ENCODE results near the gene GPAT3.

GPAT3 gene

DNA sequence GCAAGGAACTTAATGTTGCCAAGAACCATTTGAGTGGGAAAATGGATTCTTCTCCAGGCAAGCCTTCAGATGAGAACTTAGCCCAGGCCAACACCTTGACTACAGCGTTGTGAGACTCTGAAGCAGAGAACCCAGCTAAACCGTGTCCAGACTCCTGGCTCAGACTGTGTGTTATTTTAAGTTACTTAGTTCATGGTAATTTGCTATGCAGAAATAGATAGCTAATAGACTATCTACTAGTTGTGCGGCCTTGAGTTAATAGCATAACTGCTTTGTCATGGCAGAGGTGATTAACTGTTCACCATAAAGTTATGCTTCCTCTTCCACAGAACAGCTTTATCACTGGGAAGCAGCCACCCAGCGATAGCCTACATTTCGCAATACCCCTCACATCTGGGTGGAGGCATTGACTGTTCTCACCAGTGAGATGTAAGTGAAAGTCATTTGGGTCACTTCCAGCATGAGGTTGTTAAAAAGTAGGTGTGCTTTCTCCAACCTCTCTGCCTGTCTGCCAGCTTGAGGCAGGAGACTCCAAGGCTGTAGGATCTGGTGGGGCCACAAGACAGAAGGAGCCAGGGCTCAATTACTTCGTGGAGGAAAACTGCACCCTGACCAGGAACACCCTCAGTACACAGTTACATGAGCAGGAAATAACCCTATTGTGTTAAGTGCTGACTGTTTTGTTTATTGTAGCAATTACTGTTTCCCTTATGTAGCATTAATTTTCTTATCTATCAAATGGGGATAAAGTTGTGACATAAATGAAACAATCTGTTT is 94.2 kb downstream of the GPAT3 start:
- H3K4me3 ChIP-seq (ENCODE audit: low read depth, low read length), result no peak overlapping the region
- H3K4me1 ChIP-seq (ENCODE audit: control insufficient read depth, insufficient read depth, low read length), result no peaks in the 10 kb centered on the region
- no peaks in the 10 kb centered on the region for H3K27me3 ChIP-seq (ENCODE audit: control insufficient read depth, insufficient read depth, low read length)
- H3K9ac ChIP-seq (ENCODE audit: low read depth, low read length), result no peak overlapping the region
- no peaks in the 10 kb centered on the region for H3K9me3 ChIP-seq (ENCODE audit: control insufficient read depth, insufficient read depth, low read length)
- no peaks in the 10 kb centered on the region for H3K36me3 ChIP-seq (ENCODE audit: control insufficient read depth, insufficient read depth, low read length)

- no peak overlapping the region for H3K4me3 ChIP-seq (ENCODE audit: low read depth, low read length)
- no peak overlapping the region for H3K9ac ChIP-seq (ENCODE audit: low read depth, low read length)
- H3K9me3 ChIP-seq (ENCODE audit: control insufficient read depth, insufficient read depth, low read length), result no peaks in the 10 kb centered on the region
- no peaks in the 10 kb centered on the region for H3K36me3 ChIP-seq (ENCODE audit: control insufficient read depth, insufficient read depth, low read length)
- H3K4me1 ChIP-seq (ENCODE audit: control insufficient read depth, insufficient read depth, low read length), result no peaks in the 10 kb centered on the region
- no peaks in the 10 kb centered on the region for H3K27me3 ChIP-seq (ENCODE audit: control insufficient read depth, insufficient read depth, low read length)
Measured at GRCh38 chr4:83631066-83631465, 95.2 kb downstream of the GPAT3 start.

DNA sequence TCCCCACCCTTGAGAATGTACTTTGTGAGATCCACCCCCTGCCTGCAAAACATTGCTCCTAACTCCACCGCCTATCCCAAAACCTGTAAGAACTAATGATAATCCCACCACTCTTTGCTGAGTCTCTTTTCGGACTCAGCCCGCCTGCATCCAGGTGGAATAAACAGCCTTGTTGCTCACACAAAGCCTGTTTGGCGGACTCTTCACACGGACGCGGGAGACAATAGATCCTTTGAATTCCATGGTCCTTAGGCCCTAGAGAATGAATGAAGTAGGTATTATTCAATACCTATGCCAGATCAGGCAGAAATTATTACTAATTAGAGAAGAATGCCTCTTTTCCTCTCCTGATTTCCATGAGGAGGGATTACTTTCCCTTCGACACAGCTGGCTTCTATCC is 101.0 kb downstream of the GPAT3 start:
- Histone ChIP-seq H3K36me3 (ENCODE audit: control insufficient read depth, insufficient read depth, low read length) (no peaks in the 10 kb centered on the region), H3K9ac (ENCODE audit: low read depth, low read length) (no peak overlapping the region), H3K4me3 (ENCODE audit: low read depth, low read length) (no peak overlapping the region), H3K4me1 (ENCODE audit: control insufficient read depth, insufficient read depth, low read length) (no peaks in the 10 kb centered on the region), H3K27me3 (ENCODE audit: control insufficient read depth, insufficient read depth, low read length) (no peaks in the 10 kb centered on the region), H3K9me3 (ENCODE audit: control insufficient read depth, insufficient read depth, low read length) (no peaks in the 10 kb centered on the region)

GRCh38 chr4:83639849-83640493 is 104.1 kb downstream of the GPAT3 start:
- H3K4me3 ChIP-seq (ENCODE audit: low read depth, low read length), result no peak overlapping the region
- H3K36me3 ChIP-seq (ENCODE audit: control insufficient read depth, insufficient read depth, low read length), result no peaks in the 10 kb centered on the region
- no peaks in the 10 kb centered on the region for H3K4me1 ChIP-seq (ENCODE audit: control insufficient read depth, insufficient read depth, low read length)
- H3K9ac ChIP-seq (ENCODE audit: low read depth, low read length), result no peak overlapping the region
- H3K27me3 ChIP-seq (ENCODE audit: control insufficient read depth, insufficient read depth, low read length), result no peaks in the 10 kb centered on the region
- no peaks in the 10 kb centered on the region for H3K9me3 ChIP-seq (ENCODE audit: control insufficient read depth, insufficient read depth, low read length)

DNA sequence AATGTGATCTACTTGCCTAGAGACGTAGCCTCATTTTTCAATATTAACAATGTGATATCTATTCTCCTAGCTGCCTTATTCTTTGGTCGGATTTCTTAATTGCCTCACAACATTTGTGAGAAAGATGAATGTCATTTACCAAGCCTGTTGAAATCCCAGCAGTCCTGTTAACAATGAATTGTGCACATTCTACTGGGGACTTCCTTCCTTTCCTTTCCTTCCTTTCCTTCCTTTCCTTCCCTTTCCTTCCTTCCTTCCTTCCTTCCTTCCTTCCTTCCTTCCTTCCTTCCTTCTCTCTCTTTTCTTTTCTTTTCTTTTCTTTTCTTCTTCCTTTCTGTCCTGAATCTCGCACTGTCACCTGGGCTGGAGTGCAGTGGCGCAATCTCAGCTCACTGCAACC is 107.1 kb downstream of the GPAT3 start:
- Histone ChIP-seq H3K36me3 (ENCODE audit: control insufficient read depth, insufficient read depth, low read length) (no peaks in the 10 kb centered on the region), H3K9me3 (ENCODE audit: control insufficient read depth, insufficient read depth, low read length) (no peaks in the 10 kb centered on the region), H3K27me3 (ENCODE audit: control insufficient read depth, insufficient read depth, low read length) (no peaks in the 10 kb centered on the region), H3K4me1 (ENCODE audit: control insufficient read depth, insufficient read depth, low read length) (no peaks in the 10 kb centered on the region), H3K4me3 (ENCODE audit: low read depth, low read length) (no peak overlapping the region), H3K9ac (ENCODE audit: low read depth, low read length) (no peak overlapping the region)

DNA sequence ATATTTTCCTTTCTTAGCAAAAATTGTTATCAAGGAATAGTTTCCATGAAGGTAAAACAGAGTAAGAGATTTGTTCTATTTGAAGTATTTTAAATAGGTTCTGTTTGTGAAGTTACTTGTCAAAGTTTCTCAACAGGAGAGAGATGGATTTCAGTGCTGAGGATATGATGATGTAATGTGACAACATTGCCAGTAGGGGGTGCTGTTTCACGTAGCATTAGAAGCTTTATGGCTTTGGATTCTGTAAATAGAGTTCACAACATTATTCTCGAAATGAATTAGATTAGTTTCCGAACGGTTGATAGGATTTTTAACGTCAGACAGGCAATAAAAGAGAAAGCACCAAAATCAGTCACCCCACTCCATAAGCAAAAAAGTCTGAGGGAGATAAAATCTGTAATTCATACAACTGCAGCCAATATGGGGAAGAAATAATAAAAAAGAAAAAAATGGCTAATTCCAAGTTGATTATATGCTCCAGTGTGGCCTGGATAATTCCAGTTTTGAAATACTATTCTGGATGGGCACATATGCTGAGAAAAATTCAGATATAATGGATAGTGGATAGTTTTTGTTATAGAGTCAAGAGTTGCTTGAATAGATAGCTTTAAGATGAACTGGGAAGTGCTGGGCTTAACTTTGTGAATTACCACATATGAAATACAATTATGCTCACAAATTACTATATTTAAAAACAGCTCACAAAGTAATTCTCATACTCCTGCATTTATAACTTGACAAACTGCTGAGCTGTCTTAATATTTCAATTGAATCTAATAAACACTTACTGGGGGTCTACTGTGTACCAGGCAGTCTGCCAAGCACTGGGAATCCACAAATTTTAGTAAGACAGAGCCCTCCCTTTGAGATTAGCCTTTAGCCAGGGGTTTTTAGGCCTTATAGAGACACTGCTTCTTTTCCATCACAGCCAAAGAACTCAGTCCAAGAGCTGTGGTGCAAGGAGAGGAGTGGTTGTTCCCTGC is 109.1 kb downstream of the GPAT3 start:
- Histone ChIP-seq H3K4me1 (ENCODE audit: control insufficient read depth, insufficient read depth, low read length) (no peaks in the 10 kb centered on the region), H3K4me3 (ENCODE audit: low read depth, low read length) (no peak overlapping the region), H3K9ac (ENCODE audit: low read depth, low read length) (no peak overlapping the region), H3K9me3 (ENCODE audit: control insufficient read depth, insufficient read depth, low read length) (no peaks in the 10 kb centered on the region), H3K27me3 (ENCODE audit: control insufficient read depth, insufficient read depth, low read length) (no peaks in the 10 kb centered on the region), H3K36me3 (ENCODE audit: control insufficient read depth, insufficient read depth, low read length) (no peaks in the 10 kb centered on the region)

GRCh38 chr4:83646538-83647239 is 110.8 kb downstream of the GPAT3 start:
- H3K36me3 ChIP-seq (ENCODE audit: control insufficient read depth, insufficient read depth, low read length), result no peaks in the 10 kb centered on the region
- H3K27me3 ChIP-seq (ENCODE audit: control insufficient read depth, insufficient read depth, low read length), result no peaks in the 10 kb centered on the region
- H3K9ac ChIP-seq (ENCODE audit: low read depth, low read length), result no peak overlapping the region
- H3K4me1 ChIP-seq (ENCODE audit: control insufficient read depth, insufficient read depth, low read length), result no peaks in the 10 kb centered on the region
- H3K4me3 ChIP-seq (ENCODE audit: low read depth, low read length), result no peak overlapping the region
- H3K9me3 ChIP-seq (ENCODE audit: control insufficient read depth, insufficient read depth, low read length), result no peaks in the 10 kb centered on the region

DNA sequence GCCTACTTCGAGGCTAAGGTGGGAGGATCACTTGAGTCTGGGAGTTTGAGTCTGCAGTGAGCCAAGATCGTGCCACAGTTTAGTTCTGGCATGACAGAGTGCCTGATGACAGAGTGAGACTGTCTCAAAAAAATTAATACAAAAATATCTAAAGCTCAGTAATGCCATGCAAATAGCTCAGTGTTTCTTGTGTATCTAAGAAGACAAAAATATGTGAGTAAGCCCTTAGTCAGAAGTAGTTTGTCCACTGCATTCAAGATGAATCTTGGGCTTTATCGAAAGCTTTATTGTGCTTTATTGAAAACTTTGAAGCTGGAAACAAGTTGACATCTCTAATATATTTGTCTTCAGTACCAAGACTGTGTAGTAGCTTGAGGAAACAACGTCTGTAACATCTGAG is 115.9 kb downstream of the GPAT3 start:
- Histone ChIP-seq H3K4me1 (ENCODE audit: control insufficient read depth, insufficient read depth, low read length) (no peaks in the 10 kb centered on the region), H3K9me3 (ENCODE audit: control insufficient read depth, insufficient read depth, low read length) (no peaks in the 10 kb centered on the region), H3K36me3 (ENCODE audit: control insufficient read depth, insufficient read depth, low read length) (no peaks in the 10 kb centered on the region), H3K4me3 (ENCODE audit: low read depth, low read length) (no peak overlapping the region), H3K9ac (ENCODE audit: low read depth, low read length) (no peak overlapping the region), H3K27me3 (ENCODE audit: control insufficient read depth, insufficient read depth, low read length) (no peaks in the 10 kb centered on the region)
